GM13977 (cell line): ENCODE data around the gene GNG2.

Source experiments
- DNase-seq: peaks from one replicate; pipeline ENCODE4 v3.0.0; 2012; ENCODE audit warnings: low spot score
- CTCF ChIP-seq: IDR thresholded peaks from 2 replicates; pipeline ENCODE4 v1.5.1; 2012; ENCODE audit warnings: mild to moderate bottlenecking, control low read depth; ENCODE audit not compliant: insufficient read depth; ENCODE audit errors: extremely low read depth, missing control alignments
- in situ Hi-C: fragments of 300-500 bp; cut with MboI; formaldehyde crosslinking; loops from one replicate; pipeline ENCODE4 v1.12.0; 2022; ENCODE audit warnings: low sequenced_read_pairs, low pct_unique_long_range_greater_than_20kb, mixed read lengths, inconsistent platforms; ENCODE audit not compliant: unreplicated experiment

GNG2 gene

GRCh38 chr14:51929166-51929565 lies 68.8 kb downstream of the GNG2 start:
- in situ Hi-C loops: no loop called here
- DNase-seq: no peak
- no peak for TF ChIP-seq CTCF

- no peak for DNase-seq
- in situ Hi-C loops: no loop called here
- no peak for TF ChIP-seq CTCF
These were observed 69.7 kb downstream of the GNG2 start for GRCh38 chr14:51929910-51930682.

GRCh38 chr14:51931308-51931707 lies 70.9 kb downstream of the GNG2 start:
- no peak for DNase-seq
- TF ChIP-seq CTCF: no peak
- in situ Hi-C loops: no loop called here

- TF ChIP-seq CTCF: no peak
- in situ Hi-C loops: no loop called here
- DNase-seq: no peak
These were observed 72.8 kb downstream of the GNG2 start for GRCh38 chr14:51933191-51933590.

GRCh38 chr14:51938137-51938536 lies 77.7 kb downstream of the GNG2 start:
- in situ Hi-C loops: no loop called here
- TF ChIP-seq CTCF: no peak
- no peak for DNase-seq

GRCh38 chr14:51938821-51939220 lies 78.4 kb downstream of the GNG2 start:
- in situ Hi-C loops: no loop called here
- DNase-seq: no peak
- no peak for TF ChIP-seq CTCF
